ENCODE results near the gene GTF3C2.
A peak's percentile ranks its signal among the peaks of the same experiment; 100 is the strongest.
"Not testable (repeated sequence)": the region's sequence is repeated elsewhere in the genome, so short reads cannot be mapped to it uniquely, and the experiment has no call there.

GTF3C2 gene

GRCh38 chr2:27303093-27304025, 53.2 kb downstream of the GTF3C2 start:
- H3K4me3 ChIP-seq (ENCODE audit: low read length, poor library complexity, severe bottlenecking) = peak overlapping the region; percentile 61
- H3K27me3 ChIP-seq (ENCODE audit: insufficient read depth, low read length, poor library complexity, severe bottlenecking) = no peaks in the 10 kb centered on the region
- H3K79me2 ChIP-seq (ENCODE audit: insufficient read depth, low read length) = no peaks in the 10 kb centered on the region
- H3K9me3 ChIP-seq (ENCODE audit: insufficient read depth, low read depth, low read length) = no peaks in the 10 kb centered on the region
- no peaks in the 10 kb centered on the region for H3K4me1 ChIP-seq (ENCODE audit: insufficient read depth, low read length, poor library complexity, severe bottlenecking)
- peak overlapping the region; percentile 73 for H3K4me2 ChIP-seq (ENCODE audit: low read depth, low read length, poor library complexity, severe bottlenecking)
- TF ChIP-seq EZH2phosphoT487 (IDR thresholded peaks at IDR 0.05; ENCODE audit: borderline replicate concordance) (no peak), CTCF (conservative IDR thresholded peaks at IDR 0.05; ENCODE audit: low read length) (peak; percentile 82)
- H3K9me2 ChIP-seq (replicated peaks; ENCODE audit: low read depth, low read length) = no peaks in the 10 kb centered on the region
- H2AFZ ChIP-seq (ENCODE audit: low read length) = peak overlapping the region; percentile 99
- no peaks in the 10 kb centered on the region for H4K20me1 ChIP-seq (ENCODE audit: insufficient read depth, low read length, poor library complexity, severe bottlenecking)
- H3F3A ChIP-seq (ENCODE audit: low read depth) = no peaks in the 10 kb centered on the region
- H3K9ac ChIP-seq (ENCODE audit: low read depth, low read length, poor library complexity, severe bottlenecking) = peak overlapping the region; percentile 52
- no peaks in the 10 kb centered on the region for H3K36me3 ChIP-seq (ENCODE audit: insufficient read depth, low read length)

DNA sequence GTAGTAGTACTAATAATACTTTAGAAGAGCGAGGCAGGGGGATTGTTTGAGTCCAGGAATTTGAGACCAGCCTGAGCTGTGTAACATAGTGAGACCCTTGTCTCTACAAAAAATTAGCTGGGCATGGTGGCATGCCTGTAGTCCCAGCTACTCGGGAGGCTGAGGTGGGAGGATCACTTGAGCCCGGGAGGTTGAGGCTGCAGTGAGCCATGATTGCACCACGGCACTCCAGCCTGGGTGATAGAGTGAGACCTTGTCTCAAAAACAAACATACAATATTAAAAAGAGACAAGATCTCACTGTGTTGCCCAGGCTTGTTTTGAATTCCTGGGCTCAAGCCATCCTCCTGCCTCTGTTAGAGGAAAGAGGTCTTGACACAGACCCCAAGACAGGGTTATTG, 56.0 kb downstream of the GTF3C2 start:
- not testable (repeated sequence) for H3K9me2 ChIP-seq (replicated peaks; ENCODE audit: low read depth, low read length); H3K9ac ChIP-seq (ENCODE audit: low read depth, low read length, poor library complexity, severe bottlenecking); H3K4me2 ChIP-seq (ENCODE audit: low read depth, low read length, poor library complexity, severe bottlenecking); H3K4me1 ChIP-seq (ENCODE audit: insufficient read depth, low read length, poor library complexity, severe bottlenecking); H3K79me2 ChIP-seq (ENCODE audit: insufficient read depth, low read length); H3K27me3 ChIP-seq (ENCODE audit: insufficient read depth, low read length, poor library complexity, severe bottlenecking); H2AFZ ChIP-seq (ENCODE audit: low read length); H4K20me1 ChIP-seq (ENCODE audit: insufficient read depth, low read length, poor library complexity, severe bottlenecking); H3K36me3 ChIP-seq (ENCODE audit: insufficient read depth, low read length); H3K9me3 ChIP-seq (ENCODE audit: insufficient read depth, low read depth, low read length); H3F3A ChIP-seq (ENCODE audit: low read depth); H3K4me3 ChIP-seq (ENCODE audit: low read length, poor library complexity, severe bottlenecking)

- H3K4me3 ChIP-seq (ENCODE audit: low read length, poor library complexity, severe bottlenecking) = no peak overlapping the region
- no peaks in the 10 kb centered on the region for H3K36me3 ChIP-seq (ENCODE audit: insufficient read depth, low read length)
- no peaks in the 10 kb centered on the region for H3K9me3 ChIP-seq (ENCODE audit: insufficient read depth, low read depth, low read length)
- H3K9ac ChIP-seq (ENCODE audit: low read depth, low read length, poor library complexity, severe bottlenecking) = no peak overlapping the region
- no peaks in the 10 kb centered on the region for H4K20me1 ChIP-seq (ENCODE audit: insufficient read depth, low read length, poor library complexity, severe bottlenecking)
- H3K4me2 ChIP-seq (ENCODE audit: low read depth, low read length, poor library complexity, severe bottlenecking) = no peak overlapping the region
- H3K4me1 ChIP-seq (ENCODE audit: insufficient read depth, low read length, poor library complexity, severe bottlenecking) = no peaks in the 10 kb centered on the region
- no peaks in the 10 kb centered on the region for H3K27me3 ChIP-seq (ENCODE audit: insufficient read depth, low read length, poor library complexity, severe bottlenecking)
- H3F3A ChIP-seq (ENCODE audit: low read depth) = no peaks in the 10 kb centered on the region
- H3K9me2 ChIP-seq (replicated peaks; ENCODE audit: low read depth, low read length) = no peaks in the 10 kb centered on the region
- TF ChIP-seq CTCF (conservative IDR thresholded peaks at IDR 0.05; ENCODE audit: low read length) (no peak), EZH2phosphoT487 (IDR thresholded peaks at IDR 0.05; ENCODE audit: borderline replicate concordance) (no peak)
- H3K79me2 ChIP-seq (ENCODE audit: insufficient read depth, low read length) = no peaks in the 10 kb centered on the region
- no peak overlapping the region; the same call in 1 of the 2 replicates for H2AFZ ChIP-seq (ENCODE audit: low read length)
These were observed 58.0 kb downstream of the GTF3C2 start for GRCh38 chr2:27298391-27299080.

Measured in Loucy (cell line).